A549 (cell line): ENCODE results near the gene ZNF638. TPM values are rescaled to one million over a fixed set of nuclear protein-coding genes. Genes with fewer than 3 reads are reported as not detected.

ENCODE experiments used
- ATAC-seq, 2 experiments: fragments of 200-7000 bp in 1 of 2; fragments of >200 bp in 1 of 2; cut with Nextera tagmentation in 1 of 2; cut with Tn5 transposase in 1 of 2; 3 replicates each; pipeline versions ENCODE4 v1.8.0 to v1.9.1; 2018 to 2020; ENCODE audit warnings: mild to moderate bottlenecking in 1 of 2, moderate library complexity in 1 of 2
- CTCF ChIA-PET: fragments of 300-600 bp; sonication (Branson Sonifier 250); formaldehyde crosslinking; extraction: SDS; loops from one replicate; lab custom pipeline; 2021; ENCODE audit warnings: antibody characterized with exemption, inconsistent platforms; lab: Yijun Ruan, JAX
- POLR2A ChIA-PET: fragments of 350-600 bp; formaldehyde crosslinking; extraction: SDS; loops from one replicate; lab custom pipeline; 2021; ENCODE audit warnings: antibody characterized with exemption, inconsistent platforms; lab: Yijun Ruan, JAX
- DNase-seq, 2 experiments: peaks; one replicate each; pipeline versions ENCODE4 v3.0.0 to v3.0.0-alpha.2; 2011 to 2016; ENCODE audit warnings: low read depth in 1 of 2, low spot score in 1 of 2
- FAIRE-seq: peaks from 2 replicates; lab custom pipeline; 2011; peaks lifted over from hg19 to GRCh38; lab: Jason Lieb, UNC
- H3K27ac ChIP-seq, 2 experiments: fragments of >200 bp; sonication (Bioruptor Twin); formaldehyde crosslinking; 3 replicates each; pipeline ENCODE4 v1.5.1; 2016 to 2017
- H3K4me1 ChIP-seq: fragments of >200 bp; sonication (Bioruptor Twin); formaldehyde crosslinking; 3 replicates; pipeline ENCODE4 v1.6.1; 2016
- H3K4me2 ChIP-seq: fragments of >200 bp; sonication (Bioruptor Twin); formaldehyde crosslinking; 3 replicates; pipeline ENCODE4 v1.6.1; 2016
- H3K4me3 ChIP-seq: fragments of >200 bp; sonication (Bioruptor Twin); formaldehyde crosslinking; 3 replicates; pipeline ENCODE4 v1.5.1; 2016
- H3K9me3 ChIP-seq: fragments of >200 bp; sonication (Bioruptor Twin); formaldehyde crosslinking; 3 replicates; pipeline ENCODE4 v1.6.1; 2016
- BCL3 ChIP-seq: fragments of >200 bp; sonication (Bioruptor Twin); formaldehyde crosslinking; IDR thresholded peaks from 3 replicates; pipeline ENCODE4 v1.6.1; 2016
- BHLHE40 ChIP-seq: IDR thresholded peaks from 2 replicates; pipeline ENCODE4 v1.6.1; 2012; ENCODE audit warnings: low read depth, low read length, inconsistent platforms
- CBX8 ChIP-seq: fragments of 200-600 bp; sonication (generic); IDR thresholded peaks from 2 replicates; pipeline ENCODE4 v1.6.1; 2016
- CEBPB ChIP-seq, 2 experiments: fragments of >200 bp in 1 of 2; sonication (Bioruptor Twin) in 1 of 2; formaldehyde crosslinking in 1 of 2; IDR thresholded peaks; 2 replicates each; pipeline ENCODE4 v1.6.1; 2012 to 2016
- CTCF ChIP-seq: fragments of >200 bp; sonication (Bioruptor Twin); formaldehyde crosslinking; IDR thresholded peaks from 3 replicates; pipeline ENCODE4 v1.5.1; 2016
- EHF ChIP-seq: fragments of 250-450 bp; sonication (Bioruptor Pico); IDR thresholded peaks from 2 replicates; pipeline ENCODE4 v1.5.0; 2020; ENCODE audit warnings: mild to moderate bottlenecking
- EHMT2 ChIP-seq: fragments of 200-600 bp; sonication (generic); IDR thresholded peaks from 2 replicates; pipeline ENCODE4 v1.6.1; 2016; ENCODE audit warnings: antibody characterized with exemption, low read depth, mild to moderate bottlenecking, moderate library complexity
- HOXB13 ChIP-seq: fragments of 250-450 bp; sonication (Bioruptor Pico); IDR thresholded peaks from 2 replicates; pipeline ENCODE4 v1.5.0; 2020; ENCODE audit warnings: low read depth, mild to moderate bottlenecking, moderate library complexity
- HOXB5 ChIP-seq: fragments of 250-450 bp; sonication (Bioruptor Pico); IDR thresholded peaks from 2 replicates; pipeline ENCODE4 v1.5.0; 2020; ENCODE audit warnings: mild to moderate bottlenecking, moderate library complexity
- JUN ChIP-seq, 2 experiments: fragments of >200 bp; sonication (Bioruptor Twin); formaldehyde crosslinking; IDR thresholded peaks; 2 replicates in 1 of 2; 3 replicates in 1 of 2; pipeline ENCODE4 v1.6.1; 2016 to 2017
- MYC ChIP-seq: IDR thresholded peaks from 2 replicates; pipeline ENCODE4 v1.6.1; 2012; ENCODE audit warnings: mild to moderate bottlenecking, inconsistent platforms, low read length, improper control_type of control experiment, borderline replicate concordance
- NPAS2 ChIP-seq: fragments of 250-450 bp; sonication (Bioruptor Pico); IDR thresholded peaks from 2 replicates; pipeline ENCODE4 v1.8.0; 2022; ENCODE audit warnings: mild to moderate bottlenecking, moderate library complexity, borderline replicate concordance
- NR3C1 ChIP-seq: fragments of >200 bp; sonication (Bioruptor Twin); formaldehyde crosslinking; IDR thresholded peaks from 3 replicates; pipeline ENCODE4 v1.6.1; 2017
- PBX3 ChIP-seq: IDR thresholded peaks from 2 replicates; pipeline ENCODE4 v1.6.1; 2012
- RAD21 ChIP-seq, 2 experiments: fragments of >200 bp in 1 of 2; sonication (Bioruptor Twin) in 1 of 2; formaldehyde crosslinking in 1 of 2; IDR thresholded peaks in 1 of 2; conservative IDR thresholded peaks in 1 of 2; 2 replicates in 1 of 2; 3 replicates in 1 of 2; pipeline ENCODE4 v1.6.1; 2012 to 2018; ENCODE audit warnings: inconsistent platforms in 1 of 2
- RNF2 ChIP-seq: fragments of 200-600 bp; sonication (generic); IDR thresholded peaks from 2 replicates; pipeline ENCODE4 v1.6.1; 2016; ENCODE audit warnings: low read depth, mild to moderate bottlenecking, antibody characterized with exemption, moderate library complexity, borderline replicate concordance
- SMC3 ChIP-seq: fragments of >200 bp; sonication (Bioruptor Twin); formaldehyde crosslinking; IDR thresholded peaks from 3 replicates; pipeline ENCODE4 v1.6.1; 2018; ENCODE audit warnings: inconsistent platforms
- SREBF2 ChIP-seq: fragments of 450-650 bp; IDR thresholded peaks from 2 replicates; pipeline ENCODE4 v1.6.1; 2014; ENCODE audit warnings: mild to moderate bottlenecking, moderate library complexity
- TP53 ChIP-seq: fragments of 250-450 bp; sonication (Bioruptor Pico); IDR thresholded peaks from 2 replicates; pipeline ENCODE4 v1.5.0; 2021; ENCODE audit warnings: mild to moderate bottlenecking, moderate library complexity
- ZC3H11A ChIP-seq: fragments of 450-650 bp; IDR thresholded peaks from 2 replicates; pipeline ENCODE4 v1.6.1; 2014; ENCODE audit warnings: antibody characterized with exemption, mild to moderate bottlenecking
- WGBS: methylation state at CpG from one replicate; pipeline ENCODE4 v1.1.6; 2017; ENCODE audit errors: missing lambda C conversion rate; 5-methylcytosine and 5-hydroxymethylcytosine counted together
- polyA plus RNA-seq, 4 experiments: library from polyadenylated mRNA; depleted of rRNA in 3 of 4; stranded (reverse); fragments of >200 nt; fragmentation: RNase III in 1 of 4; extraction: RNeasy Plus Mini Kit Qiagen cat#74134 plus additional on column Dnase treatment in 1 of 4; gene quantifications; 2 replicates in 3 of 4; 3 replicates in 1 of 4; pipeline ENCODE4 v1.2.3, GENCODE V29; 2011 to 2017
- TF ChIP-seq, protein P1 (sequence below): fragments of 450-650 bp; IDR thresholded peaks from 2 replicates; pipeline ENCODE4 v1.6.1; 2014; ENCODE audit warnings: antibody characterized with exemption
- TF ChIP-seq, protein P2 (sequence below): fragments of 250-450 bp; sonication (Bioruptor Pico); IDR thresholded peaks from 2 replicates; pipeline ENCODE4 v1.5.0; 2021; ENCODE audit warnings: mild to moderate bottlenecking, moderate library complexity, borderline replicate concordance
- TF ChIP-seq, protein P3 (sequence below): IDR thresholded peaks from 2 replicates; pipeline ENCODE4 v1.6.1; 2012

ZNF638 gene
- polyA plus RNA-seq, 2 of the 4 experiments (the other 2 are of a cell fraction) = 74.2 to 160 TPM

- ChIA-PET CTCF (interaction anchor here (0.7 to 14.8 kb wide), 21 partner anchors 10 to 286 kb away, joined by 3 to 311 read pairs (median 5); no protein-coding TSS in a partner anchor), POLR2A (interaction anchor here (0.6 kb wide), 1 partner anchor 20 kb away, joined by 6 read pairs; no protein-coding TSS in a partner anchor)
- Histone ChIP-seq H3K4me3 (no peak overlapping the region), H3K9me3 (no peaks in the 10 kb centered on the region), H3K4me2 (no peak overlapping the region), H3K27ac (no peak overlapping the region), H3K4me1 (peaks cover 17% of the 10 kb centered on the region)
- ATAC-seq = no peak
- TF ChIP-seq JUN (IDR thresholded peaks at IDR 0.05) (no peak), PBX3 (no peak), HOXB5 (CRISPR knock-in tag) (no peak), ZC3H11A (no peak), HOXB13 (no peak), BCL3 (no peak), NR3C1 (no peak), SREBF2 (no peak), RNF2 (no peak), CEBPB (IDR thresholded peaks at IDR 0.05) (no peak), BHLHE40 (no peak), NPAS2 (CRISPR knock-in tag) (no peak), CBX8 (no peak), TP53 (no peak), EHMT2 (no peak)
- TF ChIP-seq, protein P1, sequence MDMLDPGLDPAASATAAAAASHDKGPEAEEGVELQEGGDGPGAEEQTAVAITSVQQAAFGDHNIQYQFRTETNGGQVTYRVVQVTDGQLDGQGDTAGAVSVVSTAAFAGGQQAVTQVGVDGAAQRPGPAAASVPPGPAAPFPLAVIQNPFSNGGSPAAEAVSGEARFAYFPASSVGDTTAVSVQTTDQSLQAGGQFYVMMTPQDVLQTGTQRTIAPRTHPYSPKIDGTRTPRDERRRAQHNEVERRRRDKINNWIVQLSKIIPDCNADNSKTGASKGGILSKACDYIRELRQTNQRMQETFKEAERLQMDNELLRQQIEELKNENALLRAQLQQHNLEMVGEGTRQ = no peak
- TF ChIP-seq, protein P2, sequence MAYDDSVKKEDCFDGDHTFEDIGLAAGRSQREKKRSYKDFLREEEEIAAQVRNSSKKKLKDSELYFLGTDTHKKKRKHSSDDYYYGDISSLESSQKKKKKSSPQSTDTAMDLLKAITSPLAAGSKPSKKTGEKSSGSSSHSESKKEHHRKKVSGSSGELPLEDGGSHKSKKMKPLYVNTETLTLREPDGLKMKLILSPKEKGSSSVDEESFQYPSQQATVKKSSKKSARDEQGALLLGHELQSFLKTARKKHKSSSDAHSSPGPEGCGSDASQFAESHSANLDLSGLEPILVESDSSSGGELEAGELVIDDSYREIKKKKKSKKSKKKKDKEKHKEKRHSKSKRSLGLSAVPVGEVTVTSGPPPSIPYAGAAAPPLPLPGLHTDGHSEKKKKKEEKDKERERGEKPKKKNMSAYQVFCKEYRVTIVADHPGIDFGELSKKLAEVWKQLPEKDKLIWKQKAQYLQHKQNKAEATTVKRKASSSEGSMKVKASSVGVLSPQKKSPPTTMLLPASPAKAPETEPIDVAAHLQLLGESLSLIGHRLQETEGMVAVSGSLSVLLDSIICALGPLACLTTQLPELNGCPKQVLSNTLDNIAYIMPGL (CRISPR knock-in tag) = no peak
- no peak for FAIRE-seq
- WGBS = 81% methylated on average over 6 of the region's 6 CpGs
- no peak for DNase-seq
These were observed 128.5 kb downstream of the ZNF638 start for GRCh38 chr2:71460056-71460455.

GRCh38 chr2:71460595-71461303, 129.2 kb downstream of the ZNF638 start:
- TF ChIP-seq MYC = peak; percentile 34; the same call in 1 of the 2 replicates
- TF ChIP-seq RAD21 (conservative IDR thresholded peaks at IDR 0.05 in 1 of 2, IDR thresholded peaks at IDR 0.05 in 1 of 2) = peak; percentile 62 to 65
- TF ChIP-seq, protein P3, sequence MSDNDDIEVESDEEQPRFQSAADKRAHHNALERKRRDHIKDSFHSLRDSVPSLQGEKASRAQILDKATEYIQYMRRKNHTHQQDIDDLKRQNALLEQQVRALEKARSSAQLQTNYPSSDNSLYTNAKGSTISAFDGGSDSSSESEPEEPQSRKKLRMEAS = 0 out of 2 replicates have a peak, but pooled peaks have one; percentile 27
- no peak for TF ChIP-seq EHF (CRISPR knock-in tag)
- TF ChIP-seq SMC3 = peak; percentile 38; the same call in 1 of the 3 replicates
- TF ChIP-seq RNF2 = no peak
- peak; percentile 88 for TF ChIP-seq CTCF
- DNase-seq = peak; percentile 42 to 60
- H3K4me3 ChIP-seq = no peak overlapping the region
- ChIA-PET POLR2A (interaction anchor here (0.6 kb wide), 1 partner anchor 50 kb away, joined by 3 read pairs; no protein-coding TSS in a partner anchor), CTCF (interaction anchor here (0.6 to 14.8 kb wide), 32 partner anchors 9 to 1032 kb away, joined by 3 to 311 read pairs (median 4); no protein-coding TSS in a partner anchor)
- peak; percentile 44 to 67; a peak in 5 of 6 replicates for ATAC-seq
- FAIRE-seq = no peak
- no peak overlapping the region for H3K27ac ChIP-seq
- 51% methylated on average over 9 of the region's 9 CpGs for WGBS
- no peak overlapping the region for H3K4me2 ChIP-seq
- peaks cover 13% of the 10 kb centered on the region for H3K4me1 ChIP-seq
- H3K9me3 ChIP-seq = no peaks in the 10 kb centered on the region
